Endothelial cell of umbilical vein (primary cell): ENCODE results near the gene C12orf43. TPM values are rescaled to one million over a fixed set of nuclear protein-coding genes. Genes with fewer than 3 reads are reported as not detected.

Source experiments
- BruUV-seq: library from RNA; stranded (reverse); fragments of 400-500 nt; replicated peaks from 2 replicates; lab custom pipeline; 2021; lab: Mats Ljungman, UMichigan
- CTCF ChIA-PET: fragments of 300-600, 350-600 bp; sonication (Branson Sonifier 250); formaldehyde crosslinking; loops from one replicate; lab custom pipeline; 2021; ENCODE audit warnings: antibody characterized with exemption, inconsistent platforms; lab: Charles Lee
- POLR2A ChIA-PET: fragments of 300-600, 350-600 bp; sonication (Branson Sonifier 250); formaldehyde crosslinking; loops from one replicate; lab custom pipeline; 2021; ENCODE audit warnings: antibody characterized with exemption, inconsistent platforms; lab: Charles Lee
- DNase-seq: peaks from one replicate; pipeline ENCODE4 v3.0.0-alpha.2; 2011; ENCODE audit warnings: low read depth, low spot score
- FAIRE-seq: peaks from 2 replicates; lab custom pipeline; 2011; peaks lifted over from hg19 to GRCh38; lab: Jason Lieb, UNC
- H2AFZ ChIP-seq: 2 replicates; pipeline ENCODE4 v1.6.0; 2012; ENCODE audit warnings: low read depth, low read length, control low read depth, inconsistent platforms
- H3K27ac ChIP-seq: 2 replicates; pipeline ENCODE4 v1.5.1; 2011; ENCODE audit warnings: low read depth, mild to moderate bottlenecking, control low read depth, low read length, moderate library complexity; ENCODE audit not compliant: insufficient read depth
- H3K27me3 ChIP-seq, 2 experiments: 2 replicates each; pipeline versions ENCODE4 v1.6.0 to v1.6.1; 2011; ENCODE audit warnings: low read length in 2 of 2, mixed read lengths in 1 of 2; ENCODE audit not compliant: control insufficient read depth in 2 of 2, insufficient read depth in 2 of 2
- H3K36me3 ChIP-seq, 2 experiments: 2 replicates in 1 of 2; 3 replicates in 1 of 2; pipeline ENCODE4 v1.5.1; 2011; ENCODE audit warnings: low read length in 2 of 2, mild to moderate bottlenecking in 1 of 2, moderate library complexity in 1 of 2; ENCODE audit not compliant: control insufficient read depth in 2 of 2, insufficient read depth in 2 of 2; ENCODE audit errors: extremely low read depth in 1 of 2
- H3K4me1 ChIP-seq: 3 replicates; pipeline ENCODE4 v1.5.1; 2011; ENCODE audit warnings: mild to moderate bottlenecking, low read length; ENCODE audit not compliant: control insufficient read depth, insufficient read depth; ENCODE audit errors: extremely low read depth
- H3K4me2 ChIP-seq: 2 replicates; pipeline ENCODE4 v1.6.1; 2011; ENCODE audit warnings: low read length, control low read depth, mixed read lengths; ENCODE audit not compliant: insufficient read depth
- H3K4me3 ChIP-seq, 3 experiments: fragments of 200-600 bp in 1 of 3; sonication (generic), shearing (Covaris generic) in 1 of 3; replicated peaks in 1 of 3; 2 replicates each; pipeline ENCODE4 v1.5.1; 2011 to 2016; ENCODE audit warnings: control low read depth in 3 of 3, low read length in 3 of 3, mild to moderate bottlenecking in 2 of 3, inconsistent platforms in 1 of 3, low read depth in 1 of 3, moderate library complexity in 1 of 3; ENCODE audit not compliant: insufficient read depth in 1 of 3
- H3K79me2 ChIP-seq: 2 replicates; pipeline ENCODE4 v1.6.0; 2012; ENCODE audit warnings: low read length, inconsistent platforms; ENCODE audit not compliant: control insufficient read depth, insufficient read depth
- H3K9ac ChIP-seq: replicated peaks from 2 replicates; pipeline ENCODE3; 2011; ENCODE audit warnings: low read length, control low read depth; ENCODE audit not compliant: insufficient read depth; ENCODE audit errors: extremely low read depth
- H3K9me1 ChIP-seq: replicated peaks from 3 replicates; pipeline ENCODE4 v1.6.0; 2011; ENCODE audit warnings: mild to moderate bottlenecking, low read length; ENCODE audit not compliant: control insufficient read depth, insufficient read depth; ENCODE audit errors: extremely low read depth
- H3K9me3 ChIP-seq: replicated peaks from 2 replicates; pipeline ENCODE4 v1.5.1; 2012; ENCODE audit warnings: low read length, inconsistent platforms; ENCODE audit not compliant: control insufficient read depth, insufficient read depth
- H4K20me1 ChIP-seq: replicated peaks from 2 replicates; pipeline ENCODE3; 2011; ENCODE audit warnings: mild to moderate bottlenecking, low read length; ENCODE audit not compliant: control insufficient read depth, insufficient read depth; ENCODE audit errors: extremely low read depth
- EZH2 ChIP-seq: IDR thresholded peaks from 2 replicates; pipeline ENCODE4 v1.6.1; 2012; ENCODE audit warnings: borderline replicate concordance, low read depth, mild to moderate bottlenecking, moderate library complexity, low read length, inconsistent platforms; ENCODE audit not compliant: severe bottlenecking
- FOS ChIP-seq: IDR thresholded peaks from 2 replicates; pipeline ENCODE4 v1.6.1; 2011; ENCODE audit warnings: mild to moderate bottlenecking, low read length, moderate library complexity, borderline replicate concordance; ENCODE audit not compliant: insufficient read depth
- GATA2 ChIP-seq: IDR thresholded peaks from 2 replicates; pipeline ENCODE4 v1.7.0; 2011; ENCODE audit warnings: low read depth, mild to moderate bottlenecking, moderate library complexity, mixed read lengths, low read length; ENCODE audit not compliant: insufficient read length, insufficient read depth
- JUN ChIP-seq: IDR thresholded peaks from 2 replicates; pipeline ENCODE4 v1.6.1; 2011; ENCODE audit warnings: borderline replicate concordance, low read depth; ENCODE audit not compliant: insufficient read length, insufficient read depth
- MYC ChIP-seq: IDR thresholded peaks from one replicate; pipeline ENCODE4 v1.6.1; 2011; ENCODE audit warnings: mild to moderate bottlenecking, low read depth, low read length
- POLR2A ChIP-seq: IDR thresholded peaks from 2 replicates; pipeline ENCODE4 v1.6.1; 2012; ENCODE audit warnings: low read depth, mild to moderate bottlenecking, control low read depth, low read length
- POLR2AphosphoS5 ChIP-seq: IDR thresholded peaks from 2 replicates; pipeline ENCODE4 v1.6.1; 2012; ENCODE audit warnings: low read depth, mild to moderate bottlenecking, control low read depth, low read length, moderate library complexity; ENCODE audit not compliant: insufficient read depth
- dilution Hi-C: fragments of 300-500 bp; cut with MboI; formaldehyde crosslinking; loops from one replicate; pipeline ENCODE4 v1.15.0; 2019; ENCODE audit warnings: low sequenced_read_pairs; ENCODE audit not compliant: extremely low pct_ligation_motif_present
- intact Hi-C: fragments of 100-400 bp; cut with micrococcal nuclease; formaldehyde crosslinking; loops from one replicate; pipeline ENCODE4 v1.10.0; 2022
- polyA plus RNA-seq, 4 experiments: library from polyadenylated mRNA; depleted of rRNA in 3 of 4; stranded (reverse) in 3 of 4; unstranded in 1 of 4; fragments of >200 nt; gene quantifications; 2 replicates each; pipeline versions ENCODE4 v1.2.1 to v1.2.3, GENCODE V29; 2011 to 2012; ENCODE audit warnings: missing spikeins in 1 of 4
- total RNA-seq: library from RNA; stranded (reverse); gene quantifications from 2 replicates; pipeline ENCODE4 v1.2.3, GENCODE V29; 2021
- TF ChIP-seq, protein P1 (sequence below): IDR thresholded peaks from 2 replicates; pipeline ENCODE4 v1.6.1; 2011; ENCODE audit not compliant: insufficient read depth, insufficient read length
- TF ChIP-seq, protein P2 (sequence below), 2 donors: IDR thresholded peaks; 1 replicate in 1 of 2; 2 replicates in 1 of 2; pipeline ENCODE4 v1.5.1; 2011; ENCODE audit warnings: low read length in 2 of 2, mild to moderate bottlenecking in 2 of 2, moderate library complexity in 2 of 2, control low read depth in 1 of 2, inconsistent platforms in 1 of 2, low read depth in 1 of 2; ENCODE audit not compliant: insufficient read depth in 1 of 2; ENCODE audit errors: extremely low read depth in 1 of 2

The C12orf43 gene
- total and polyA plus RNA-seq, 2 donors (not counting 3 experiments of a cell fraction or from before 2014, with no cell fraction given) = 12.3 to 24.7 TPM

DNA sequence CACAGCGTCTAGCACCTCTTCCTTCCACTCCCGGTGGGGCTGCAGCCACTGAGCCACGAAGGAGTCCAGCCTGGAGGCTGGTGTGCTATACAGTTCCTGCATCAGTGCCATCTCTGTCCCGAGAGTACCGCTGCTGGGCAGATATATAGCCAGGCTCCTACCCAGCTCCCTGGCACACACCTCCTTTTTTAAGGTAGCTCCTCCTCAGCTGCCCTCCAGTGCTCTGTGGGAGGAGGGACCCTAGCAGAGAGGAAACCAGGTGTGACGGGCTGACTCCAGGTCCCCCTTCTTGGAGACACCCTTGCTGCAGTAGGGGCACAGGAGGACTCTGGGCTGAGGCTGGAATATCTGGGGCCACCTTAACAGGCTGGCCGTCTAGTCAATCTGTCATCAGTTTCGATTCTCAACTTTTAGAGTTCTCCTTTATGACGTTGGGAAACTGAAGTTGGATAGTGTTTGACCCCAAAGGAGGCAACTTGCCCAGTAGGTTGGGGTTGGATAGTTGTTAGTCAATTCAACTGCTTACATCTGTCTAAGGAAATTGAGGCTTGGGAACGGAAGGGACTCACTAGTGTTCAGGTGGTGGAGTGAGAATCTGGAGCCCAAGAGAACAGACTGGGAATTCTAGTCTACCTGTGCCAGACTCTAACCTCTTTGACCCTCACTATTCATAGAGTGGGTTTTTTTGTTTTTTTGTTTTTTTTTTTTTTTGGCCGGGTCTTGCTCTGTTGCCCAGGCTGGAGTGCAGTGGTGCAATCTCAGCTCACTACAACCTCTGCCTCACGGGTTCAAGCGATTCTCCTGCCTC lies 22.8 kb upstream of the C12orf43 start, which contains the start of gene OASL:
Gene OASL, minus strand, starts transcription at position 386 of the 808 bp plus-strand sequence. Its CDS starts 275 bp downstream, at position 111.
- POLR2A ChIA-PET = no interaction called here
- no TSS peak for BruUV-seq
- peak; percentile 81 for FAIRE-seq

More for the DNA sequence above, 22.8 kb upstream of the C12orf43 start, which contains the start of gene OASL:
- no peaks in the 10 kb centered on the region for H3K4me1 ChIP-seq
- CTCF ChIA-PET = interaction anchor here (0.5 to 1.2 kb wide), 2 partner anchors 9 to 34 kb away, joined by 3 to 4 read pairs; no protein-coding TSS in a partner anchor
- H4K20me1 ChIP-seq = no peaks in the 10 kb centered on the region
- no peak within 1 kb of the TSS for H3K27ac ChIP-seq
- peak; percentile 20 for DNase-seq
- peaks cover 3 to 5% of the 10 kb centered on the region in 2 experiments for H3K27me3 ChIP-seq
- peak within 1 kb of the TSS; percentile 10 for H3K4me2 ChIP-seq
- TF ChIP-seq EZH2 = no peak
- no peak for TF ChIP-seq POLR2AphosphoS5
- no peak for TF ChIP-seq GATA2
- no peak for TF ChIP-seq JUN
- TF ChIP-seq POLR2A = no peak
- TF ChIP-seq, protein P1, sequence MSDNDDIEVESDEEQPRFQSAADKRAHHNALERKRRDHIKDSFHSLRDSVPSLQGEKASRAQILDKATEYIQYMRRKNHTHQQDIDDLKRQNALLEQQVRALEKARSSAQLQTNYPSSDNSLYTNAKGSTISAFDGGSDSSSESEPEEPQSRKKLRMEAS = no peak
- no peak for TF ChIP-seq FOS
- TF ChIP-seq, protein P2, sequence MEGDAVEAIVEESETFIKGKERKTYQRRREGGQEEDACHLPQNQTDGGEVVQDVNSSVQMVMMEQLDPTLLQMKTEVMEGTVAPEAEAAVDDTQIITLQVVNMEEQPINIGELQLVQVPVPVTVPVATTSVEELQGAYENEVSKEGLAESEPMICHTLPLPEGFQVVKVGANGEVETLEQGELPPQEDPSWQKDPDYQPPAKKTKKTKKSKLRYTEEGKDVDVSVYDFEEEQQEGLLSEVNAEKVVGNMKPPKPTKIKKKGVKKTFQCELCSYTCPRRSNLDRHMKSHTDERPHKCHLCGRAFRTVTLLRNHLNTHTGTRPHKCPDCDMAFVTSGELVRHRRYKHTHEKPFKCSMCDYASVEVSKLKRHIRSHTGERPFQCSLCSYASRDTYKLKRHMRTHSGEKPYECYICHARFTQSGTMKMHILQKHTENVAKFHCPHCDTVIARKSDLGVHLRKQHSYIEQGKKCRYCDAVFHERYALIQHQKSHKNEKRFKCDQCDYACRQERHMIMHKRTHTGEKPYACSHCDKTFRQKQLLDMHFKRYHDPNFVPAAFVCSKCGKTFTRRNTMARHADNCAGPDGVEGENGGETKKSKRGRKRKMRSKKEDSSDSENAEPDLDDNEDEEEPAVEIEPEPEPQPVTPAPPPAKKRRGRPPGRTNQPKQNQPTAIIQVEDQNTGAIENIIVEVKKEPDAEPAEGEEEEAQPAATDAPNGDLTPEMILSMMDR (IDR thresholded peaks at IDR 0.05; ENCODE audit: extremely low read depth in 1 of 2, insufficient read depth in 1 of 2, low read depth in 1 of 2, low read length in 2 of 2) = no peak
- TF ChIP-seq MYC = no peak
- no peaks in the 10 kb centered on the region for H3K9me3 ChIP-seq
- intact Hi-C loops (no loop called here), dilution Hi-C loops (no loop called here)
- H3K9ac ChIP-seq = no peak within 1 kb of the TSS
- H3K4me3 ChIP-seq = peak within 1 kb of the TSS in 2 of 3 experiments; percentile 3 to 46
- no peaks in the 10 kb centered on the region for H3K36me3 ChIP-seq
- no peaks in the 10 kb centered on the region for H3K9me1 ChIP-seq
- H3K79me2 ChIP-seq = no peaks in the 10 kb centered on the region
- H2AFZ ChIP-seq = peak within 1 kb of the TSS; percentile 12
